GM13977 (cell line): Measurements from ENCODE around the gene CNTN5.

Experiments used
- DNase-seq: peaks from one replicate; pipeline ENCODE4 v3.0.0; 2012; ENCODE audit warnings: low spot score
- in situ Hi-C: fragments of 300-500 bp; cut with MboI; formaldehyde crosslinking; loops from one replicate; pipeline ENCODE4 v1.12.0; 2022; ENCODE audit warnings: low sequenced_read_pairs, low pct_unique_long_range_greater_than_20kb, mixed read lengths, inconsistent platforms; ENCODE audit not compliant: unreplicated experiment
- TF ChIP-seq, protein P1 (sequence below): IDR thresholded peaks from 2 replicates; pipeline ENCODE4 v1.5.1; 2012; ENCODE audit warnings: mild to moderate bottlenecking, control low read depth; ENCODE audit not compliant: insufficient read depth; ENCODE audit errors: extremely low read depth, missing control alignments

CNTN5 gene

DNA sequence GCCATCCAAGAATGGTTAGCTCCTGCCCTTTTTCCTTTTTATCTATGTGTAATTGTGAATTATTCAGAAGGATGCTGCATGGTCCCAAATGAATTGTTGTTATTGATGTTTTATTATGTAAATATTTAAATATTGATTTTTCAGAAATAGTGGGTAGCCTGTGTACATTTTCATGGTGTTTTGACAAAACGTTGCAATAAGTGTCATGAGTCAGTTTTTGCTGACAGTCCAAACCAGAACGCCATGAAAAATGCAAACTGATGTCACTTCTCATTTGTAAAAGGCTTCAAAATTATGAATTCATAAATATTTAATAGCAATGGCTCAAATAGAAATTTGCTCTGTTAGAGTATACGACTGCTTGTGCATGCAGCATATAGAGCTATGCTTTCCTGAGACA, 422.5 kb downstream of the CNTN5 start:
- TF ChIP-seq, protein P1, sequence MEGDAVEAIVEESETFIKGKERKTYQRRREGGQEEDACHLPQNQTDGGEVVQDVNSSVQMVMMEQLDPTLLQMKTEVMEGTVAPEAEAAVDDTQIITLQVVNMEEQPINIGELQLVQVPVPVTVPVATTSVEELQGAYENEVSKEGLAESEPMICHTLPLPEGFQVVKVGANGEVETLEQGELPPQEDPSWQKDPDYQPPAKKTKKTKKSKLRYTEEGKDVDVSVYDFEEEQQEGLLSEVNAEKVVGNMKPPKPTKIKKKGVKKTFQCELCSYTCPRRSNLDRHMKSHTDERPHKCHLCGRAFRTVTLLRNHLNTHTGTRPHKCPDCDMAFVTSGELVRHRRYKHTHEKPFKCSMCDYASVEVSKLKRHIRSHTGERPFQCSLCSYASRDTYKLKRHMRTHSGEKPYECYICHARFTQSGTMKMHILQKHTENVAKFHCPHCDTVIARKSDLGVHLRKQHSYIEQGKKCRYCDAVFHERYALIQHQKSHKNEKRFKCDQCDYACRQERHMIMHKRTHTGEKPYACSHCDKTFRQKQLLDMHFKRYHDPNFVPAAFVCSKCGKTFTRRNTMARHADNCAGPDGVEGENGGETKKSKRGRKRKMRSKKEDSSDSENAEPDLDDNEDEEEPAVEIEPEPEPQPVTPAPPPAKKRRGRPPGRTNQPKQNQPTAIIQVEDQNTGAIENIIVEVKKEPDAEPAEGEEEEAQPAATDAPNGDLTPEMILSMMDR = no peak
- in situ Hi-C loops = no loop called here
- DNase-seq = no peak

DNA sequence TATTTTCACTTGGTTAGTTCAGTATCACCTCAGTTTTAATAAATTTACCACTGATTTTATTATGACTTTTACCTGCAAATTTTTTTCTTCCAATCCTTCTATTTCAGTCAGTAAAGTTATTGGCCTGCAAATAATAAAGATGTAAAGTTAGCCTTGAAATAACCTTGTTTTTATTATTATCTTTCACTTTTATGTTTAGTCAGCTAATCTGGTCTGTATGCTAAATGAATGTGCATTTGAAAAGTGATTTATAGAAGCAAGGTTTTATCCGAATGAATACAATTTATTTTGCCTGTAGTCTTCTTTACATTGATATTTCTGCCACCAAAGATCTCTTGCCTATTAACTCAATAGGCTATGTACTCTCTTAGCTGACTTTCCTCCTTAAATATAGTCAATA, 425.7 kb downstream of the CNTN5 start:
- TF ChIP-seq, protein P1 = no peak
- in situ Hi-C loops = no loop called here
- DNase-seq = no peak

DNA sequence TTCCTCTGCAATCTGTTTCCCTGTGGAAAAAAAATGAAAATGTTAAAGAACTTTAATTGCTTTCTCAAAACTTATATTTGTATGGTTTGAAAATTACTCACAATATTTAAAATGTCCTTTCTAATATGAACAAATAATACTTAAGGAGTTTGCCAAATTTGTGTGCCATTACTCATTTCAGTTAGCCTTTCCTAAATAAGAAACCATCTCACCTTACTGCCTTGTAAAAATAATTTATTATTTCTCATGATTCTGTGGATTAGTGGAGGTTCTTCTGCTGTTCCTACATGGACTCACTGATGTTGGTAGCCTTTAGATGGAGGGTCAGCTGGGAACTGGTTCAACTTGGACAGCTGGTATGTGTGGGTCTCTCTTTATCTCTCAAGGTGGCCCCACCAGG, 428.6 kb downstream of the CNTN5 start:
- in situ Hi-C loops = no loop called here
- TF ChIP-seq, protein P1 = no peak
- DNase-seq = no peak

DNA sequence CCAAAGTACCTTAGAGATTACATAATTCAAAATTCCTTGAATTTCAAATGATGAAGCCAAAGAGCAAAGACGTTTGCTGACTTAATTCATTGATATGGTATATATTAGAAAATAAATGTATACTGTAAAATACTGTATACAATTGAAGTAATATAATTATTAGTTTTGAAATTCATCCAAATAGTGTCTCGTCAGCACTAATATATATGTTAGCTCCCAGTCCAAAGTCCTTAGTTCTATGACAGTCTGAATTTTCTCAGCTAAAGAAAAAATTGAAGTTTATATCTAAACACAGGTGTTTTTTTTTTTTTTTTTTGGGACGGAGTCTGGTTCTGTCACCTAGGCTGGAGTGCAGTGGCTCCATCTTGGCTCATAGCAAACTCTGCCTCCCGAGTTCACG, 431.3 kb downstream of the CNTN5 start:
- in situ Hi-C loops = no loop called here
- TF ChIP-seq, protein P1 = no peak

DNA sequence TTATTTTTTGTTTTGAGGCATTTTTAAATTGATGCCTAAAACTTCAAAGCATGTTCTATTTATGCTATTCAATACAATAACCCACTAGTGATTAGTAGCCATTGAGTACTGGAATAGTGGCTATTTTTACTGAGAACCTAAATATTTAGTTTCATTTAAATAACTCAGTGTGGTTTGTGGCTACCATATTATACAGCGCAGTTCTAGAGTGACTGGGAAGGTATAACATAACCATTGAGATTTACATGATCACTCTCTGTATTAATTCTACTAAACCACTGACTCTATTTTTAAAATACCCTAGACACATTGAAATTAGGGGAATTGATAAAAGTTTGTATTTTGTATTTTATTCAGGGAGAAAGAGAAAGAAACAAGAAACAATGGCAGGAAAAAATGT, 441.2 kb downstream of the CNTN5 start:
- TF ChIP-seq, protein P1 = no peak
- DNase-seq = no peak
- in situ Hi-C loops = no loop called here

More for the DNA sequence above, 431.3 kb downstream of the CNTN5 start:
- DNase-seq = no peak

DNA sequence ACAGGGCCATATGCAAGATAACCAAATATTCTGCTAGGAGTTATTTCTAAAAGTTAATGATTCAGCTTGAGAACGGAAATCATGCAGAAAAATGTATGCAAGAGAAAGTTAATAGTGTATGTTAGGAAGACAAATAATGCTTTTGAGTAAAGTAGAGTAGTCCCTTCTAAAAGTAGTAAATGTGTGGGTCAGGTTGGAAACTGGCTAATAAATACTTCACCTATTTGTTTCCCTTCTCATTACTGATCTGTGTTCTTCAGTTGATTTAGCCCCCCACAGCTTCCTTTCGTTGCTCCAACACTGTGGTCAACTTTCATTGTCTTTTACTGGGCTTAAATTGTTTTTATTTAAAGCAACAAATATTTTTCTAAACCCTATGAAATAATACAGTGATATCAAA, 444.2 kb downstream of the CNTN5 start:
- TF ChIP-seq, protein P1 = no peak
- DNase-seq = no peak
- in situ Hi-C loops = no loop called here

DNA sequence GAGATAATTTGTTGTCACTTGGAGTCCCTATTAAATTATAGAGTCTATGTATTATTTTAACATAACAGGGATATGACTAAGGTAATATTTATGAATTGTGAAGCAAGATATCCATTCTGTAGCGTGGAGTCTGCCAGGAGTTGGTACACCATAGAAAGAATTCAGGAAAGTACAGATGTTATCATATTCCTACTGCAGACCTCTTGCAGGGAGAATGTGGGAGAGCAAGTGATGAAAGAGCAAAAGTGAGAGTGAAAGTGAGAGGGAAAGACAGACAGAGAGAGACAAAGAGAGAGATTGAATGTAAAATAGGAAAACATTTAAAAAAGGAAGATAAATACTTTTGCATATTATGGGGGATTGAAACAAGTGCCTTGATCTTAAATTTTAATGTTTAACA, 468.8 kb downstream of the CNTN5 start:
- in situ Hi-C loops = no loop called here
- no peak for DNase-seq
- TF ChIP-seq, protein P1 = no peak
